ENCODE data around the gene CALCB.

DNA sequence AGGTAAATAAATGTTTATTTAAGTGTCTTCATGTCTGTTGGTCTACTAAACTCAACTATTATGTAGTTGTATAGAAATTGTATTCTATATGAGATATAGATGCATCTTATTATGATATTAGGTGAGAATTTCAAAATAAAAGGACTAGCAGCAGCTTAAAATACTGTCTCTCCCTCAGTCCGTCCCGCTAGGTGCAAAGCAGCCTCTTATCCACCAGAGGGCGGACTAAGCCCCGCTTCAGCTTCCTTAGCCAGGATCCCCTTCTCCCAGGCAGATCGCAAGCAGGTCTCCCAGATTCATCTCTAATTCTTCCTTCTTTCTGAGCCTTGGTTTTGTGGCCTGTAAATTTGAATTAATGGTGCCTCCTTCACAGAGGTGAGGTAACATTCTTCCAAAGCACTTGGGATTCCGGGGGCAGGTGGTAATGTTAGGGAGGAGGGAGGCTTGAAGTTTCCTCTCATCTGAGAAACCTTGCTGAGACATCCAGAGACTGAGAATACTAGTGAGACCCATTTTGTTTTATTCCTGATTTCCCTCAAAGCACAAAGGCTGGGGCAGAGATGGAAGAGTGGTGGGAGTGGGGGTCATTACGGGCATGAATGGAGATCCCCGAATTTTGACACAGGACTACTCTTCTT is 27.8 kb downstream of the CALCB start:
- no peak for TF ChIP-seq POLR2A (IDR thresholded peaks at IDR 0.05; ENCODE audit: low read depth, low read length)
- TF ChIP-seq POLR2AphosphoS5 (IDR thresholded peaks at IDR 0.05; ENCODE audit: low read depth, low read length), result no peak
- no peak for TF ChIP-seq TAF1 (IDR thresholded peaks at IDR 0.05; ENCODE audit: borderline replicate concordance, low read depth, low read length)

Measured in GM12892 (cell line).